T-helper 2 cell treated with Interferon-gamma antibody and Interleukin-4, amounts not matched to agents 100 ng/mL and 5 ng/mL, for 36 hours (primary cell): ENCODE results near the gene REELD1. TPM values are rescaled to one million over a fixed set of nuclear protein-coding genes. Genes with fewer than 3 reads are reported as not detected.

Experiments used
- intact Hi-C: fragments of 100-400 bp; cut with micrococcal nuclease; formaldehyde crosslinking; loops from one replicate; pipeline ENCODE4 v1.15.1; 2023
- total RNA-seq: library from RNA; stranded (reverse); gene quantifications from 2 replicates; pipeline ENCODE4 v1.2.3, GENCODE V29; 2022

Gene REELD1
- total RNA-seq: 0.09 TPM in 1 of 2 replicates, not detected in the other

DNA sequence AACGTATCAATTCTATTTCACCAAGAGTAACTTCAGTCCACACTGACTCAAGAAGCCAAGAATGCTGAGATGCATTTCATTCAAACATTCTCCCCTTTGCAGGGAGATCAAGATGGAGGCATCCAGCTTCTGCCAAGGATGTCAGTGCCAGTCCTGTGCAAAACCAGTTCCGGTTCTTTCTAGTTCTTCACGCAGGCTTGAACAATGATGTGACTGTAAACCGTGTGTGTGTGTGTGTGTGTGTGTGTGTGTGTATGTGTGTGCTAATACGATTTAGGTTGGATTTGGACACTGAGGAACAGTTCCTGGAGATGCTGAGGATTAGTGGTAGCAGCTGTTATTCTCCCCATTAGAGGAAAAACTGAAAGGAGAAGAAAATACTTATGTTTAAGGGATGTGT lies at the start of gene REELD1:
Gene REELD1, plus strand, starts transcription at position 301 of the 400 bp plus-strand sequence. CDS start 2,415 bp downstream, outside the sequence.
- intact Hi-C loops: no loop called here

- intact Hi-C loops: no loop called here
These were observed 49.1 kb upstream of the REELD1 start for GRCh38 chr4:146165221-146165620.

DNA sequence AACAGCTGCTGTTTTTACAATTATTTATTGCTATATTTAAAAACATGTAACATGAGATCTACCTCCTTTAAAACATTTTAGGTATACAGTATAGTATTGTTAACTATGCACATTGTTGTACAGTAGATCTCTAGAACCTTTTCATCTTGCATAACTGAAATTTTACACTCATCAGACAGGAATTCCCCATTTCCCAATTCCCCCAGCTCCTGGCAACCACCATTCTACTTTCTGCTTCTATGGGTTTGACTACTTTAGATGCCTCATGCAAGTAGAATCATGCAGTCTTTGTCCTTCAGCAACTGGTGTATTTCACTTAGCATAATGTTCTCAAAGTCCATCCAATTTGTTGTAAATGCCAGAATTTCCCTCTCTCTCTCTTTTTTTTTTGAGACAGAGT lies 48.5 kb upstream of the REELD1 start:
- intact Hi-C loops: no loop called here

DNA sequence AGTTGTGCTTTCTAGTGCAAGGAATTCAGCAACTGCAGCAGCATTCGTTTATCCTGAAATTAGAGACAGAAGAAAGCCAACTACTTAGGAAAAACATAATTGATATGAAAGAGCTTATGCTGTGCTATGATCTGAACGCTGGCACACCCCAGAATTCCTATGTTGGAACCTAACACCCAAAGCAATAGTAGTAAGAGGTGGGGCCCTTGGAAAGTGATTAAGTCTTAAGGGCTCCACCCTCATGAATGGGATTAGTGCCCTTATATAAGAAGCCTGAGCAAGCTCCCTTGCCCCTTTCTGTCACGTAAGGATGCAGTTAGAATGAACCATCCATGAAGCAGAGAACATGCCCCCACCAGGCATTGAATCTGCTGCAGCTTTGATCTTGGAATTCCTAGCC lies 44.2 kb upstream of the REELD1 start:
- intact Hi-C loops: no loop called here

DNA sequence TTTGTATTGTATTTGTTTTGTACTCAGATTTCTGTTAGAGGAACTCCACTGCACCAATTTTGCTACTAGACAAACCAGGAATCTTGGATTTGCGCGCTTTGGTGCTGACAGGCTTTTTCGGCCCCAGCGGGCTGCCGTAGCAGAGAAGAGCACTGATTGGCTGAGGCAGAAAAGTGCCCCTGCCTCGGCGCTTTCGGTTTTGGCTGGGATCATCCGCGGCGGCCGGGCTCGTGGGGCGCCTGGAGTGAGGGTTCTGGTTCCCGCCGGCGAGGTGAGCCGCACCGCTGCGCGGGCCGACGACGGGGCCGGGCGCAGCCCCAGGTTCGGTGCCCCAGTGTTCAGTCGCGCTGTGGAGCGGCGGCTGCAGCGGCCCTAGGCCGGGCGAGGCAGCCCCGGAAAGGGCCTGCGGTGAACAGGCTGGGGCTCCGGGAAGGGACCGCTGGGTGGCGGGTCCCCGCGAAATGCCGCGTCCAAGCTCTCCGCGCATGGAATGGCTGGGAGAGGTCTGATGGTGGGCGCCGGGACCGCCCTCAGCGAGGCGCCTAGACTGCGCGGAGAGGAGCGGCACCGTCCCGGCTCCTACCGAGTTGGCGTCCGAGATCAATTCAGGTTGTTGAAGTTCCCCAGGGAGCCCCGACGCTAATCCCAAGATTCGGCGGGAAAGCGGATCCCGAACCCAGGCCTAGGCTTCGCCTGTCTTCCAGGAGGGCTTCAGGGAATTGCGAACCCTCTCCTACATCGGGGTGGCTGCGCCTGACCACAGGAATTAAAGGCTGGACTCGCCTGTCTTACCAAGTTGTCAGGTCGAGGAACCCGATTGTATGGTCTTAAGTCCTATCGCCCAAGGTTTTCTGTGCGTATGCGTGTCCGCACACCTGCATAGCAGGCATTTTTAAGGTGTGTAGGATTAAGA lies 38.5 kb upstream of the REELD1 start, which contains the start of gene LSM6:
Gene LSM6, plus strand, starts transcription at position 178 of the 913 bp plus-strand sequence. CDS start 7,204 bp downstream, outside the sequence.
- intact Hi-C loops: loop anchor here (1.0 to 5.0 kb wide), 5 partner anchors 237 to 998 kb away; partner anchors contain the start of genes MMAA and ZNF827

- intact Hi-C loops: loop anchor here (5.0 kb wide), 1 partner anchor 1000 kb away; no protein-coding TSS in a partner anchor
These were observed 37.4 kb upstream of the REELD1 start for GRCh38 chr4:146176891-146177290.

DNA sequence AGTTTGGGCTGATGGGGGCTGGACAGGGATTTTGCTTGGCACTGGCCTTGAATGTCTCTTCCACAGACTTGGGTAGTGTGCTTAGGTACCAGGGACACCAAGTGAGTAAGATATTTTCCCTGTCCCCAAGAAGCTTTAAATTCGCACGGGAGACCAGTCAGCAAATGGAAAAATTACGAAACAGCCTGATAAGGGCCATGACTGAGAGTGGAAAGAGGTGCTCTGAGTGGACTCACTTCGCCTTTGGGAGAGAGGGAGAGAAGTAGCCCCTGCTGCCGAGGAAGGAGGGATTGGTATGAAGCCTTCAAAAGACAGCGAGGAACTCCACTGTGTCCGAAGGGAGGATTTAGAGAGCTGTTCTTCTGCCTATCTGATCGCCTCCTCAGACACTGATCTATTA lies 36.2 kb upstream of the REELD1 start:
- intact Hi-C loops: loop anchor here (5.0 kb wide), 1 partner anchor 1001 kb away; no protein-coding TSS in a partner anchor

DNA sequence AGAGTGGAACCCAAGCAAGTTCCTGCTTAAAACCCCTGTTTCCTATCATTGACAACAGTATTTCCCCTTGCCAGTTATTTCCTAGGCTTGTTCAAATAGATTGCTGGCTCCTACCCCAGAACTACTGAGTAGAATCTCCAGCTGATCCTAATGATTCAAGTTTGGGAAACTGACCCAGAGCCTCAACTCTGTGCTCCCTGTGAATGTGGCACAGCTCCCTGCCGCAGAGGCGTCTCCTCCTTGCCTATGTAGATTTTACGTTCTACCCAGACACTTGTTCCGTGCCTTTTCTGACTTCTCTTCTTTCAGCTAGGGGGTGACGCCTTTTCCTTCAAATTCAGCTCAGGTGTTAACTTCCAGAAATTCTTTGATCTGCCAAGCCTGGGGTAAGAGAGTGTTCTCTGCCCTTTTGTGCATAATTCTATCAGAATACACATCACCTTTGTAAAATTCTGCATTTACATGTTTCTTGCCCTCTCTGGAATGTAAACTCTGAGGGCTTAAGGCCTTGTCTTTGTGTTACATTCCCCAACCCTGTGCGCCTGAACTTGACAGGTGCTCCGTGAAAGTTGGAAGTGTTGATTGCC lies 34.5 kb upstream of the REELD1 start:
- intact Hi-C loops: loop anchor here (5.0 kb wide), 1 partner anchor 1003 kb away; no protein-coding TSS in a partner anchor

- intact Hi-C loops: no loop called here
These were observed 31.9 kb upstream of the REELD1 start for GRCh38 chr4:146182443-146182842.

DNA sequence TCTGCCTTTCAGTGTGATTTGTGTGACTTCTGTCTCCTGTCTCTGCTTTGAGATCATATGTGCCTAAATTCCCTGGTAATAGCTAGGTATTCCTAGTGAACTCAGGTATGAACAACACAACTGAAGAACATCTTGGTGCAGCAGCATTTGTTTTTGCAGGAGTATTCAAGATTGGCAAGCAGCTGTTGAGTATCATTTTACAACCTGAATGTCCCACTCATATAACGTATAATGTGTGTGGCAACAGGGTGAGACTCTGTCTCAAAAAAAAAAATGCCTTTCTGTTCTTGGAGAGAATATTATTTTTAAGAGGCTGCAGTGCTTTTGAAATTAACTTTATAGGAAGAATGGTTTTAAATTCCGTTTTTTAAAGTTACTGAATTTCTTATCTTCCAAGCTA lies 31.1 kb upstream of the REELD1 start:
- intact Hi-C loops: no loop called here

DNA sequence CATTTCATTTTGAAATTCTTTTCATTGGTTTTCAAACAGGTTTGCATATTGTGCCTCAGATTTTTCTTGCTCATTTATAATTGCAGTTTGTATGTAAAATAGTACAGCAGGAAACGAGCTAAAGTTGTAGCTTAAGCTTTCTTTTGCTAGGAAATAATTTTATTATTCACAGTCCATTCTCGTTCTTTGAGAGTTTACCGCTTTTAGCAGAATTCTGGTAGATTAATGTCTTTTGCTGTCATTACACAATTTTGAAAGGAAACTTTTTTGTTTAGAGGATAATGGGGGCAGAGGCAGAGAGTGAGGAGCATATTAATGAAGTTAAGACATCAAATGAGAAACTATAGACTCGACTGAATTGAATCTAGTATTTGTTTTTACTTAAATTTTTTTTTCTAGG lies 28.3 kb upstream of the REELD1 start:
- intact Hi-C loops: no loop called here

GRCh38 chr4:146186596-146186995 lies 27.7 kb upstream of the REELD1 start:
- intact Hi-C loops: no loop called here

- intact Hi-C loops: no loop called here
These were observed 23.9 kb upstream of the REELD1 start for GRCh38 chr4:146190456-146190855.

DNA sequence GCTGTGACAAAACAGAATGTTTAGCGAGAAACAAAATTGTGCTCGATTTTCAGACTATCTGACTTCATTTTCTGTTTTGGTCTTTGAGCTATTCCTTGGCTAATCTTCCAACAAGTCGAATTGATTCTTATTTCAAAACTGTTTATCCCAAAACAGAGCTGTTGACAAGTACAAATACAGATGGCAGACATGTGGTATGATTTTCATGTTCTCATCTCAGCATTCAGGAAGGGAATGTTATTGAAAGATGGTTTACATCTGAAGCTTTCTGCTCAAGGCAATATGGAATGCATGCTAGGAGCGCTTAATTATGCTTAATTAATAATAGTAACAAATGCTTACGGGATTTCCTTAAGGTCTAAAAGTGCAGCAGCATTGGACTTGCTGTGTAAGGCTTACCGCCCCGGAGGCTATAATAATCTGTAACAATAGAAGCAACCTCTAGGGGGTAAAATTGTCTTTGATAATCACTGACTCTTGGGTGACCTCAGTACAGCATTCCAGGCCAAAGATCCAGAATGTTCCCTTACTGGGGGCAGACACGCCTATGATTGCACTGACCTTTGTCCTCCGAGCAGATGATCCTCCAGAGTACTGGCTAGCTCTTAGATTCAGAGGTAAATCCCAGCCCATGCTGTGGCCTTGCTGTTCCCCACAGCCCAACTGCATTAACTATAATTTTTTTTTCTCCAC lies 22.4 kb upstream of the REELD1 start:
- intact Hi-C loops: no loop called here

- intact Hi-C loops: no loop called here
These were observed 20.7 kb upstream of the REELD1 start for GRCh38 chr4:146193628-146194027.

- intact Hi-C loops: no loop called here
These were observed 20.1 kb upstream of the REELD1 start for GRCh38 chr4:146194212-146194611.

DNA sequence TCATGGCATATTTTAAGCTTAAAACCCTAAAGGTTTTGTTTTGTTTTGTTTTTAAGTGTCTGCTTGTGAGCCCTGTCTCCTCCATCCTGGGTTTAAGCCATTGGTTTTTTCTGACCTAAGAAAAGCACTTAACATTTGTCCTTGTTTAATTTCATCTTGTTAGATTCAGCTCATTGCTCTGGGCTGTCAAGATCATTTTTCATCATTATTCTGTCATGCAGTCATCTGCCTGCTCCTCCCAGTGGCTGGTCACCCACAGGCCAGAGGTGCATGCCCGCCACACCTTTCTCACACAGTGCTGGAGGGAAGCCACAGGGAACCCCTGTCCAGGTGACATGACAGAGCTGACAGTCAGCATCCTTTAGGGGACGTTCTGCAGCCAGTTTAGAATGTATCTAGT lies 11.7 kb upstream of the REELD1 start:
- intact Hi-C loops: no loop called here

- intact Hi-C loops: no loop called here
These were observed 6.9 kb upstream of the REELD1 start for GRCh38 chr4:146207410-146207809.

GRCh38 chr4:146210890-146211289 lies 3.4 kb upstream of the REELD1 start:
- intact Hi-C loops: no loop called here

- intact Hi-C loops: no loop called here
These were observed 2.9 kb upstream of the REELD1 start for GRCh38 chr4:146211440-146211839.

GRCh38 chr4:146212781-146213180 lies 1.6 kb upstream of the REELD1 start:
- intact Hi-C loops: no loop called here

DNA sequence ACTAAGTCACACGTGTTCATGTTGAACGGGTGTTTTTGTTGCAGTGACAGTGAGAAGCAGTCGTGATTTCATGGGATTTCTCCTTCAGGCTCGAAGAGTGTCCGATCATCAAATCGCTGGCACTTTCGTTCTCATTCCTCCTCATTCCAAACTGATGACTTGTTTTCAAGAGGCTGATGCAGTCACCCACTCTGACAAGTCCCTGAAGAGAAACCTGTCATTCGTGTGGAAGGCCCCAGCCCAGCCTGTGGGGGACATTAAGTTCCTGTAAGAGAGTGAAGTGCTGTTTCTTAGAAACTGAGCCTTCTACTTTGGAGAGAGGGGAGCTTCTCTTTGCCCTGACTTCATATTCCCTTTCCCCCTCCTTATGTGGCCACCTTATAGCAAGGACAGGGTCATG lies 8.0 kb downstream of the REELD1 start:
- intact Hi-C loops: no loop called here
